Glomerular visceral epithelial cell (primary cell): ENCODE results near the gene TMEM19.

Experiments
- DNase-seq: peaks from one replicate; pipeline ENCODE4 v3.0.0-alpha.2; 2016; ENCODE audit errors: extremely low spot score

TMEM19 gene

DNA sequence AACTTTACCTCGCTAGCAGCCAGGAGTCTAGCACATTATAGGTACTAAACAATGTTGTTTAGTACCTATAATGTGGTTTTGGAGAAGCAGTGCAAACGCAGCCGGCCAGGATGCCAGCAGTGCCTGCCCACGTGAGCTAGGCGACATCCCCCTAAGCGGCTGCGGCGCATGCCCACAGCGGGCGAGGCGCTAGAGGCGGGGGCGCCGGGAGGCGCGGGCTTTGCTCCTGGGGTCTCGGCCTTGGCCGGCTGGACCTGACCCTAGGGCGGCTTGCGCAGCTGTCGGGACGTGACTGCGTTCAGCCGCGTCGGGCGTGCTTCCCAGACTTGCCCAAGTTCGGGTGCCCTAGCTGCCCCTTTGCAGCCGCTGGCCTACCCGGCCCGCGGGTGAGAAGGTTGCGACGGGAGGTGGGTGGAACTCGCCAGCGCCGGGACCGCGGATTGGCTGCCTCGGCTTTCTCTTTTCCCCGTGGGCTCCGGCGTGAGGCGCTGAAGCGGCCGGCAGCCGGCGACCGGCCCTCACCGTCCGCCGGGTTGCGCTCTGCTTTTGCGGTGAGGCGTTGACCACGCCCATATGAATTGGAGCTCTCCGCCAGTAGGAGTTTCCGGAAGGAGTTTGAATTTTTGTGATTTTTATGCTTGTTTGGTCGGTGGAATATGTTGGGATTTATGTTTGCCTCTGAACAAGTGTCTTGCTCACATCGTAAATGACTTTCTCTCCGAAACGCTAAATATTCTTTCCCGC is at the start of gene TMEM19:
TSS of gene TMEM19 (plus strand) at position 169 of the 744 bp plus-strand sequence. CDS start 599 bp downstream, outside the sequence.
- peak; percentile 91 for DNase-seq

GRCh38 chr12:71636704-71637115 is 49.2 kb upstream of the TMEM19 start:
- peak; percentile 56 for DNase-seq

- no peak for DNase-seq
These were observed 47.4 kb upstream of the TMEM19 start for GRCh38 chr12:71638499-71638898.

DNA sequence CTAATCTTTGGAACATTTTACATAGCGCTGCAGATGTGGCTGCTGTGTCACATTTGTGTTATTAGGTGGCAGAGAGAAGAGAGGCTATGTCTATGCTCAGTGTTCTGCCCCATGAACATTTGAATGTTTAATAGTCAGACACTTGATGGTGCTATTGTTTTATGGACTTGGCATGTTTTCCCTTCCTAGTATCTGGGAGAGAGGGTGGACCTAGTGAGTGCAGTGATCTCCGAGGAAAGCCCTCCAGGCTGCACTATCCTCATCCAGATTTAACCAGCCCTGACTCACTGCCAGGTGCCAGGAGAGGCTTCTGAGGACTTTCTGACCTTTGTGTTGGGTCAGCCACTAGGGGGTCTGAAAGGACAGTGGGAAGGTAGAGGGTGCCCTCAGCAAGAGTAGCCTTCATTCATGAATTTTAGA is 46.5 kb upstream of the TMEM19 start:
- peak; percentile 23 for DNase-seq

DNA sequence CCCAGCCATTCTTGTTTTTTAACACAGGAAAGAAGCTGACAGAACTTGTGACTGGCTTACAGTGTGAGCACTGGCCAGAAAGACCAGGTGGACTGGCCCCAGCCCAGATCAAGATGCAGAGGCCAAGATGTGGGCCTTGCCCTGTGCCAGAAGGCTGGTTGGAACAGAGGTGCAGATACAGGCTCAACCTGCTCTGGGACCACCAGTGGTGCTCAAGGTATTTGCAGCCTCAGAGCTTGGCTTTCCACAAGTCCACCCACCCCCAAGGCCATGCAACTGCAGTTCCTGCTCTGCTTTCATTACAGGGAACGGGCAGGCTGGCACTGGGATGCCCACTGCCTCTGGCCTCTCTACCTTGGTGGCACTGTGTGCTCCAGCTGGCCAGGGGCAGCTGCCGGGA is 45.6 kb upstream of the TMEM19 start:
- DNase-seq = no peak

DNA sequence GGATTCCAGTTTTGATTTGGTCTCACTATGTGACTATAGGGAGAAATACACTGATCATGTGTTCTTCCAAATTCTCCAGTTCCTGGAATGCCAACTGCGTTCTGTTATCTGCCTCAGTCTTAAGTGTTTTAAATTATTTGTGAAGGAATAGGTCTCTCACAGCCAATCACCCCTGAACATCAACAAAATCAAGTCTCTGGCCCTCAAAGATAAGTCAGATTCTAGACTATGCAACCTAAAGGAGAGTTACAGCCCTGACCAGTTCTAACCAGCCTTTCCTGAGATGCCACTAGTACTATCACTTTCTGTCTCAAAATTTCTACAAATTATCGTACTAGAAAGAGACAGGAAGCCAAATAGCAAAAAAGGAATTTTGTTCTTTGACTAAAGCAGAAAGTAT is 44.5 kb upstream of the TMEM19 start:
- no peak for DNase-seq

DNA sequence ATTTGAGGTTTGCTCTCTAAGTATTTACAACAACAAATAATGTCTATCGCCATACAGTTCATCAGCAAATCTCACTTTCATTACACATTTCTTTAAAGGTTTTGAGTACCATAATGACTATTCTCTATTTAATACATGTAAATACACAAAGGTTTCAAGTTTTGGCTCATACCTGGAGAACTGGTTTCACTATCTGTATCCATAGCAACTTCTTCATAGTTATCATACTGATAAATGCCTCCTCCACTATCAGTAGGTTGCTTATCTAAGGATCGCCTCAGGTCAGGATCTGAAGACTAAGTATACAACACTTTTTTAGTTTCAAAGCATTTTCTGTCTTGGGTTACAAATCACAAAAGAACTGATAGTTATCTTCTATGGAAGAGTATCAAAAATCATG is 43.6 kb upstream of the TMEM19 start:
- DNase-seq = no peak

DNA sequence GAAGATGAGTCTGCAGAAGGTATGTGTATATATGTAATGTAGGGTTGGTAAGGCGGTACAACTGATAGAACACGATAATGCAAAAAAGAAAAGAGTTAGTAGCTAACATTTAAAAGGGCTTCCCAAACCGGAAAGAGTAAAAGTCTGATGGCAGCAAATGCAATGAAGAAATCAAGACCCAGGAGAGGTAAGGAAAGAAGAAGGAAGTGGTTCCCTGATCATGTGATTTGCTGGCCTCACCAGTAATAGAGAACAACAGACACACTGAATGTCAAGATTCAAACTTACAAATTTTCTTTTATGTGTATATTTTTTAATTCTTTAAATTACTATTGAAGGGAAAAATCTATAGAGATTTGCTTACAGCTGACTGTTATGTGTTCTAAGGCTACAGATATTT is 40.6 kb upstream of the TMEM19 start:
- DNase-seq = no peak

GRCh38 chr12:71646512-71646911 is 39.4 kb upstream of the TMEM19 start:
- DNase-seq = no peak

DNA sequence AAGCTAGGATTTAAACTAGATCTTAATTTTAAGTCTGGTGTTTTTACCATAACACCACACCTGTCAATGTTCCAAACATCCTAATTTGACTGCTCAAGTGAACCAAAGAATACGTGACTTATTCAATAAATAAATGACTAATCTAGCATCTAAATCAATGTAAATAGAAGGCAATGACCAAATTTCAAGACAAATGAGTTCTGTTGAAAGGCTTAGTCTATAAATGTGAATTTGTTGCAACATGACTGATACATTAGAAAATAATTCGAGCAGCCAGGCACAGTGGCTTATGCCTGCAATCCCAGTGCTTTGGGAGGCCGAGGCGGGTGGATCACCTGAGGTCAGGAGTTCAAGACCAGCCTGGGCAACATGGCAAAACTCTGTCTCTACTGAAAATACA is 37.3 kb upstream of the TMEM19 start:
- no peak for DNase-seq

DNA sequence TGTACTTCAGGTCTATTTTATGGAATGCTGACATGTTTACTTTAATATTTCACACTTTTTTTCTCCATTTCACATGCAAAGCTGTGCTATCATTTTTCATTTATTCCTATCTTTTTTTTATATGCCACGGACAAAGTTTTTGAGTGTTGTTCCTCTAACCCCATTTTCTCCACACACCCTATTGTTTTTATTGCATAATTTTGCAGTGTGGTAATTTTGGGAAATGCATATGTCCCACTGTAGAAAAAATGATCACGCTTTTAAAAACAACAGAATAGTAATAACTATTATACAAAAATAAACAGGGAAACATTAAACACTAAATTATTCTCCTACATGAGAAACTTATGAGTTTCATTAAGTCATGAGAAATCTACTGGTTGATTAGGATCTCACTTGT is 36.5 kb upstream of the TMEM19 start:
- DNase-seq = no peak

DNA sequence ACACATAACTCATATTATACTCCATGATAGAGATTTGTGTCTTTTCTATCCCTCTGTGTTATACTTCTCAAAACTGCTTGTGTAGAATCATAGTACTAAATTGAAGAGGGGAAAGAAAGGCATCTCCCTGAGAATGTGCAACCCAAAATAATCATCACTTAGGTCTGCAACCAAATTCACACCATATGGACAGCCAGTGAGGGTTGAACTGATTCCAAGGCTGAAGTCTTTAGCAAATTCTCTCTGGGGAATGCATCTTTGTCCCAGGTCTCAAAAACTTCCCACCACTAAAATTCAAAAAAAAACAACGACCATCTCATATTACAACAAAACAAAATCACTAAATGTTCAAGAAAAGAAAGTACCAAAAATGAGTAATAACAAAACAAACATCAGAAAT is 33.2 kb upstream of the TMEM19 start:
- no peak for DNase-seq

GRCh38 chr12:71653137-71653536 is 32.7 kb upstream of the TMEM19 start:
- DNase-seq = no peak

GRCh38 chr12:71654200-71654599 is 31.7 kb upstream of the TMEM19 start:
- no peak for DNase-seq

DNA sequence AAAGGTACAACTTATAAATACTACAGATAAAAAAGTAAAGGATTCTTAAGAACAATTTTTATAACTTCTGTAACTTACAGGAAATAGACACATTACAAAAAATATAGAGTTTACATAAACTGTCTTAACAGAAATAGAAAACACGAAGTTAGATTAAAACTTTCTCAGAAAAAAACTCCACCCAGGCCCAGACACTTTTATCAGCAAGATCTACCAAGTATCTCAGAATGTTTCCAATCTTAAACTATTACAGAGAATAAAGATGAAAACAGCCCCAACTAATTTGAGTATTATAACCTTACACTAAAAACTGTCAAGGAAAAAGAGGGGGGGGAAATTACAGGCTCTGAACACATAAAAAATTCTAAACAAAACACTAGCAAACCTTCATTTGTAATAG is 30.4 kb upstream of the TMEM19 start:
- DNase-seq = no peak

DNA sequence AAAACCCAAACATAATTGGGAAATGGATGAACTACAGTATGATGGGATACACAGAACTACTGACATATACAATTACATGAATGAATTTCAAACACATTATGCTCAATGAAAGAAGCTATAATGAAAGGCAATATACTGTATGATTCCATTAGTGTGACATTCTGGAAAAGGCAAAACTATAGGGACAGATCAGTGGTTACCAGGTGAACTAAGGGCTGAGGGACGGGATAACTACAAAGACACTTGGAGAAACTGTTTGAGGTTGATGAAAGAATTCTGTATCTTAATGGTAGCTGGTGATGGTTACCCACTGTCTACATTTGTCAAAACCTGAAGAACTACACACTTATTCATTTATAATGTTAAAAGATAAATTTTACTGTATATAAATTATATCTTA is 30.0 kb upstream of the TMEM19 start:
- DNase-seq = no peak

DNA sequence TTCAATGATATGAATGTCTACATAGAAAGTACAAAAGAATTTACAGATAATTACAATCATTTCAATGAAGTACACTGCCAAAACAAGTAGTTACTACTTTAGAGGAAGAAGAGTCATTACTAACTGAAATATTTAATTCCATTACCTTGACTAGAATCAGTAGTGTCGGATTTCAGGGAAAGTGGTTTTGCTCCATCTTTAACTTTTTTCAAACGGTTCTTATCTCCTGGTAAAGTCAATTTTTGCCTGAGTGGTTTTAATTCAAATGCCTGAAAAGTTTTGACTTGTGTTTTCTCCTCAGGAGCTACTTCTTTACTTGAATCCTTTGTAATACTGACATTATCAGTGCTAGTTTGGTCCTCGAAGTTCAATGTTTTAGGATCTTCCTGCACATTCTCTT is 29.1 kb upstream of the TMEM19 start:
- no peak for DNase-seq

GRCh38 chr12:71661977-71662530 is 23.8 kb upstream of the TMEM19 start:
- no peak for DNase-seq

DNA sequence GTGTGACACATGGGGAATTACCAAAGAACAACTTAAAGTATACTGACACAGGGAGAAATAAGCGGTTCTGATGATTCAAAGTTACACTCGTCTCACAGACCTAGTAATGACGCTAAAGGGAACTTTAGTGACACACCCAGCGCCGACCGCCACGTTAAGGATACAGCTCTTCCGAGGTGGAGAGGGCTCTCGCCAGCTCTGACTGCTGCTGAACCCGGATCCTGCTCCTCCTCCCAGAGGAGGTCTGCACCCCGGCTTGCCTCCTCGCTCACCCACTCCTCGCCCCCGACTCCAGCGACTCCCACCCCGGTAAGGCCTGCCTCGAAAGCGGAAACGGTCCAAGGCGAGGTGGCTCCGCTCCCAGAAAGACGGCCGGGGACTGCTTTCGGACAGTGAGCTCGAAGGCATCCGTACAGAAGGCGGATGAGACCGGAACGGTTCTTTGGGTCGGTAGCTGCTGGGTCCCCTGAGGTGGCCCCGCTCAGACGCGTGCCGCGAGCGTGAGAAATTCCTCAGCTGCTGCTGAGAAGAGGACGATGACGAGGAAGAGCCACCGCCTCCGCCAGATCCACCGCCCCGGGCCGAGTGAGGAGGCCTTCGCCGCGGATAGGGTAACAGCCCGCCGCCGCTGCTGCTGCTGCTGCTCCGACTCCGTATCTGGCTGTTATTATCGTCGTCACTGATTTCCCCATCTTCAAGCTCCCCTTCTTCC is 22.9 kb upstream of the TMEM19 start:
- peak; percentile 53 for DNase-seq

GRCh38 chr12:71663561-71664410 is 22.1 kb upstream of the TMEM19 start, which contains the start of the genes THAP2 and ZFC3H1:
TSS of gene THAP2 (plus strand) at chr12:71664301. CDS start at chr12:71664510, 209 bp downstream.
TSS of gene ZFC3H1 (minus strand) at chr12:71663848. CDS start at chr12:71663610, 238 bp downstream.
- peak; percentile 97 for DNase-seq

DNA sequence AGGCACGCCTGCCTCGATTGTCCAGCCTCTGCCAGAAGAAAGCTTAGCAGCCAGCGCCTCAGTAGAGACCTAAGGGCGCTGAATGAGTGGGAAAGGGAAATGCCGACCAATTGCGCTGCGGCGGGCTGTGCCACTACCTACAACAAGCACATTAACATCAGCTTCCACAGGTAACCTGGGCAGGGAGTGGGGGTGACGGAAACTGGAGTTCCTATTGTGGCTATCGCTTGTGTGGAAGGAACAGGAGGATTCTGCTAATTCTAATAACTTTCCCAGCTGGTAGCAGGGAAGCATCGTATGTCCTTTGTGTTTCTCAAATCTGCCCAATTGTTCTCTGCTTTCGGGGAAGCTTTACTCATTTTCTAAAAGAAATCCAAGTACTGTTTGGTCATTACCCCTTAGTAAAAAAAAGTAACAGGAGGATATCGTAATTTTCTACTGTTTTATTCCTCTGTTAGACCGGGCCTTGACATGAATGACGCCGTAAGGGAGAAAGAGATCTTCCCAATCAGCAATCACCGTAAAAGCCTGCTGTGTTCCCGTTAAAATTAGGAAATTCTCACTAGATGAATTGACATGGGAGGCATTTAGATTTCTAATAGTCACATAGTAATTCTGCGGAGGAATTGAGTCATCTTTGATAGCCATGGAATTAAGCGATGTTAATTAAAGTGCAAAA is 21.3 kb upstream of the TMEM19 start:
- DNase-seq = no peak
